Anterior cingulate cortex (tissue), 58 donors: ENCODE data around the gene AQP2.

Experiments used
- DNase-seq, 58 donors: peaks; one replicate each; lab custom pipeline; 2025; lab: John Stamatoyannopoulos, UW

The AQP2 gene, protein sequence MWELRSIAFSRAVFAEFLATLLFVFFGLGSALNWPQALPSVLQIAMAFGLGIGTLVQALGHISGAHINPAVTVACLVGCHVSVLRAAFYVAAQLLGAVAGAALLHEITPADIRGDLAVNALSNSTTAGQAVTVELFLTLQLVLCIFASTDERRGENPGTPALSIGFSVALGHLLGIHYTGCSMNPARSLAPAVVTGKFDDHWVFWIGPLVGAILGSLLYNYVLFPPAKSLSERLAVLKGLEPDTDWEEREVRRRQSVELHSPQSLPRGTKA

DNA sequence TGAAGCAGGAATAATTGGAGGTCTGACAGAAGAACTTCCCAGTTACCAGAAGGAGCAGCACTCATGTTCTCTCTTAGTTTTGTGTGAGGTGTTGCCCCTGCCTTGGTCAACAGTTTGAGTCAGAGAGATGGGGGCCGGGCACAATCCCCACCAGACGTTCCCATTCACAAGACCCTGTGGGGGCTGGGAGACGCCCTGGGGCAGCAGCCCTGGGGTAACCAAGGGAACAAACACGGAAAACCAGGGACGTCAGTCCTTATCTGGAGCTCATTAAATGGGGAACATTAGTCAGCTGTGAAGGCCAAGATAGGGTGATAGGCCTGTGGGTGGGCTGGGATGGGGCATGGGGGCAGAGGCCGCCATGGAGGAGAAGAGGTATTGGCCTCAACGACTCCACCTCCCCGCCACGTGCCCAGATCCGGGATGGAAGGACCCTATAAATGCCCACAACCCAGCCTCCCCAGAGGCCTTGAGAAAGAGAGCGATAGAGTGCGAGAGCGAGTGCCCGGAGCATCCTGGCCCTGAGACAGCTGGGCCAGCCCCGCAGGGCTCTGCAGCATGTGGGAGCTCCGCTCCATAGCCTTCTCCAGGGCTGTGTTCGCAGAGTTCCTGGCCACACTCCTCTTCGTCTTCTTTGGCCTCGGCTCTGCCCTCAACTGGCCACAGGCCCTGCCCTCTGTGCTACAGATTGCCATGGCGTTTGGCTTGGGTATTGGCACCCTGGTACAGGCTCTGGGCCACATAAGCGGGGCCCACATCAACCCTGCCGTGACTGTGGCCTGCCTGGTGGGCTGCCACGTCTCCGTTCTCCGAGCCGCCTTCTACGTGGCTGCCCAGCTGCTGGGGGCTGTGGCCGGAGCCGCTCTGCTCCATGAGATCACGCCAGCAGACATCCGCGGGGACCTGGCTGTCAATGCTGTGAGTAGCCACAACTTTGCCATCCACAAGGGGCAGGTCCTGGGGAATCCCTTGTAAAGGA, at the start of gene AQP2:
AQP2 (plus strand) TSS at position 465 of the 979 bp plus-strand sequence; CDS start at position 559, 94 bp downstream.
- DNase-seq = no peak

DNA sequence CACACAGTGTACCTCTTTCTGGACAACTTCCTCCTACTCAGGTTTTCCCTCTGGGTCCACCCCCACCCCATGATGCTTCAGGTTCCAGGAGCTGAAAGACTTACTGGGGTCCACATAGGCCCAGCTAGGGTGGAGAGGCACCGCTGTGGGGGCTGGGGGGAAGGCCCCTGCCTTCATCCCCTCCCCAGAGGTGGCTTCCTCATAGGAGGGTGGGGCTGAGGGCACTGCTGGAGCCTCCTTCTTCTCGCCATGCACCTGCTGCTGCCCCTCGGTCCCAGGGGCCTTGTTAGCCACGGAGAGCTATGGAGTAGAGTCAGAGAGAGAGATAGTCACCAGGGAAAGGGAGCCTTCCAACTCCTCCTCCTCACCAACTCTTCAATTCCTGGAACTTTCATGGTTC, 49.5 kb upstream of the AQP2 start:
- no peak for DNase-seq

DNA sequence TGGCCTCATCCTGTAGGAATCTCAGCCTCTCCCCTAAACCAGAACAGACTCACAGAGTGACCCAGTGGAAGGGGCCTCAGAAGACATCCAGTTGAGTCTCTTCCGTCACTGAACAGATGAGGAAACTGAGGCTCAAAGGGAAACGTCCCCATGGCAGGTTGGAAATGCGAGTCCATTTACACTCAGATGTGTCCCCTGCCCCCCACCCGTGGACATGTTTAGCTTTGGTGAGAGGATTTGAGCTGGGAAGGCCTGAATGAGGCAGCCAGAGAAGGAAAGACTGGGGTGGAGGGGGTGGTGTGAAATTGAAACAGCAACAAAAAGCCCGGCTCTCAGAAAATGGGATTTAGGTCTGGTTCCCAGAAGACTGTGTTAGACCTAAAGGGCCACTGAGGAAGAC, 48.6 kb upstream of the AQP2 start:
- DNase-seq = peak in 3 of 58 donors; percentile 22 to 43 (median 23)

DNA sequence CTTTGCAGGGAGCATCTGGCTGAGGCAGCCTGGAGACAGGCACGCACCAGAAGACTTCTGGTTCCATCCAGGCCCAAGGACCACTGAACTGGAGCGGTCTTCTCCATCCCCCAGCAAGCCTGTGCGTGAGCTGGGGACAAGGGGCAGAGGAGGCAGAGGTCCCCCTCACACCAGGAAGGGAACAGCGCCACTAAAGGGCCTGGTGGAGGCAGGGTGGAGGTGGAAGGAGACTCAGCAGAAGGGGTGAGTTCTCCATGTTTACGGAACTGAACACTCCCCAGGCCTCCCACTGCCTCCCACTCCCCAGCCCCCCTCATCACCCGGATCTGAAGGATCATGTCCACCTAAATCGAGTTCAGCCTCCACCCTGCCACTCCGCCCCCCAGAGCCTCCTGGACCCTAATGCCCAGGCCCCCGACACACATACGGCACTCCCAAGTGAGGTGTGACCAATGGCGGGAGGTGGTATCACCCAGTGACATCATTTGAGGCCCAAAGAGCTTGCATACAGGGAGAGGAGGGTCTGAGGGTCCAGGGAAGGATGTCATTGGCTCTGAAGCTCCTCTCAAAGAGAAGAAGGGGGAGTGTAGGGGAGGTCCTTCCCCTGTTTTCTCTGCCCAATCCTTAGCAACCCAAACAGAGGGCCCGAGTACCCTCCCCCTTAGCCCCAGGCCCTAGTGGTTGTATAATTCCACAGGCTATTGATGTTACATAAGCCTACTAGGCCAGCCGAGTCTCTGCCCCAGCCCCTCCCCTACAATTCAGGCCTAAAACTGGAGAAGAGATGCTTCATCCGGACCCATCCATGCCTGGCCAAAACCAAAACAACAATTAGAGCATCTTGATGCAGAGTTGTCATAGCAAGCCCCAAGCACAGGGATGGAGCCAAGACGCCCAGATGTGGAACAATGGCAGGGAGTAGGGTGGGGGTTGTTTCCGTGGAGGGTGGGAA, 47.9 kb upstream of the AQP2 start:
- DNase-seq = peak in 55 of 58 donors; percentile 13 to 87 (median 64)

DNA sequence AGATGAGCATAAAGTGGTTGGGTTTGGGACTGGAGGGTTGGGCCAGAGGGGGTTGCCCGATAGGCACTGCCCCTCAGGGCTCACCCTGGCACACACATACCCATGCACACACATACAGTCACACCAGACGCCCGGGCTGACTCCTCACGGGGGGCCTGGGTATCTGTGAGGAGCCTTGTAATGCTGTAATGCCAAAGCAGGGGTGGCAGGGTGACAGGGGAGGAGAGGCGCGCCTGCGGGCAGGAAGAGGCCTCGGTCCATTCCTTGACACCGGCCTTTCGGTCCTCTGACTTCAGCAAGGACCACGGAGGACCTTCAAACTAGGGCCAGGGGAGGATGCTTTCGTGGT, 47.2 kb upstream of the AQP2 start:
- peak in 18 of 58 donors; percentile 39 to 74 (median 60) for DNase-seq

DNA sequence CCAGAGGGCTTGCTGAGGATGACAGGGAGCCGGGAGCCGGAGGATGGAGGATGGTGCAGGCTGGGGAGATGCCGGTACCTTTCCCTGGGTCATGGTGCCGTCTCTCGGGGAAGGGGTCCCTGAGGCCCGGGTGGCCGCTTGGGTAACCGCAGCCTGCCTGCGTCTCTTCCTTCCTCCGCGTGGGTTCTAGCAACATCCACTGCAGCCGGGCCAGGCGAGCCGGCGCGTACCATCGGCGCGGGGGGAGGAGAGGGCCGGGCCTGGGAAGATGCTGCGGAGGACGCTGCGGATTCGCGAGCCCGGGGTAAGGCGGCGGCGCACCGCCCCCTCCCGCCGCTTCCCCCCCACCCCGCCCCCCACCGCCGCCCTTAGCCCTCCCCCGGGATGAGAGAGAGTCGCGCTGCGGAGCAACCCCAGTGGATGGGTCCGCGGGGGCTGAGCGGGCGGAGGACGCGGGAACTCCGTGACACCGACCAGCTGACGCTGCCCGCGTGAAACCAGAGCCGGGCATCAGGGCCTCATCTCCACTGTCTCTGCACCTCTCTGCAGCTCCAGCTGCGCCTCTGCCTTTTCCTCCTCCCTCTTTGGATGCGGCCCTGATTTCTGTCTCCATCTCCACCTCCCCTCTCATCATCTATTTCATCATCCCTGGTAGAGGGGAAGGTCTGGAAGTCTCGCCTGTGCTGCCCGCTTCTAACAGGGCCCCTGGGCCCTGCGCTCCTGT, 46.7 kb upstream of the AQP2 start, which contains the start of gene FAIM2:
FAIM2 (minus strand) TSS at position 201 of the 724 bp plus-strand sequence; CDS start at position 93, 108 bp downstream.
- peak; percentile 50 to 98 (median 90) for DNase-seq

DNA sequence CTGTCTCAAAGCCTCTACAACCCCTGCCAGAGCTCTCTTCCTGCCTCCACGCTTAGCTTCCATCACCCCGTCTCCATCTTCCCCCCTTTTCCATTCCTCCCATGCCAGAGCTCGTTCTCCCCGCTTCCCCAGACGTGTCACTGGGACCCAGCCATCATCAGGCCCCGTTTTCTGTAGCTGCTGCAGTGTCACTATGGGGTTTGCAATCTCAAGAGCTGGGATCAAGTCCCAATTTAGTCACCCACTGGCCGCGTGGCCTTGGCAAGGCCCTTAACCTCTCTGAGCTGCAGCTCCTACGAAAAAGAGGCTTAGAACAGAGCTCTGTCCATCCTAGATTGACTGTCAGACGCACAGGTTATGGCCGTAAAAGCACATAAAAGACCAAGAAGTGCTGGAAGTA, 45.9 kb upstream of the AQP2 start:
- DNase-seq = peak in 7 of 58 donors; percentile 17 to 53 (median 33)

DNA sequence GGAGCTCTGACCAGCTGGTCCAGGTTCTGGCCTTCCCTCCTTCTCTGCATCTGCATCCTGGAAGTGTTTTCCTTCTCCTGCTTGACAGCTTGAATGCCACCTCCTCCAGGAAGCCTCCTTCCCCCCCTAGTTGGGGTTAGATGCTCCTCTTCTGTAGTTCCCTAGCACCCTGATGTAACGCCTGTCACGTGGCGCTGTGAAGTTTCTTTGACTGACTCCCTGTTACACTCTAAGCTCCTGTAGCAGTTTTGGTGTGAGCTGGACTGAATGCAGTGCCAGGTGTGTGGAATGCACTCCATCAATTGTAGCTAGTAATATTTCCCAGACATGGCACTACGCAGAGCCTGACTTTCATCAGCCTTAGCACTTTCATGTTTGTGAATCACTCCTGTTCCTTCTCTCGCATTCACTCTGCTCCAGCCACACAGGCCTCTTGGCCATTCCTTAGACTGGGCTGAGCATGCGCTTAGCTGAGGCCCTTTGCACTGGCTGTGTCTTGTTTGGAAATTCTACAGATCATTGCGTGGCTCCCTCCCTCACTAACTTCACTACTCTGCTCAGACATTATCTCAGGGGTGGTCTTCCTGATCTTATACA, 44.7 kb upstream of the AQP2 start:
- DNase-seq = no peak

DNA sequence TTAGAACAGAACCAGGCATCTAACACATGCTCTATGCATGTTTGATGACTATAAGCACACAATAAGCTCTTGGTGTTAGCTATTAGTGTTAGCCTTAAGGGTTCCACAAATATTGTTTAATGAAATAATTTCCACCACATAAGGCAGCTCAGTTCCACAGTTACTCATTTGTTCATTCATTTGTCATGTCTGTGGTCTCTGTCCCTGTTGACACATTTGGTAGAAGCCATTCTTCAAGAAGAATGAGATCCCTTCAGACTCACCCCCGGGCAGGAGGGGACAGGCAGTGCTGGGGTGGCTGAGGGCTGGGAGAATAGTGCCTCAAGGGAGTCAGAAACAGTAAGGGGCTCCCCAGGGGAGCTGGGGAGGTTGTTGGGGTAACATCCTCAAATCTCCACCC, 43.2 kb upstream of the AQP2 start:
- DNase-seq = peak in 2 of 58 donors; percentile 16 to 28

DNA sequence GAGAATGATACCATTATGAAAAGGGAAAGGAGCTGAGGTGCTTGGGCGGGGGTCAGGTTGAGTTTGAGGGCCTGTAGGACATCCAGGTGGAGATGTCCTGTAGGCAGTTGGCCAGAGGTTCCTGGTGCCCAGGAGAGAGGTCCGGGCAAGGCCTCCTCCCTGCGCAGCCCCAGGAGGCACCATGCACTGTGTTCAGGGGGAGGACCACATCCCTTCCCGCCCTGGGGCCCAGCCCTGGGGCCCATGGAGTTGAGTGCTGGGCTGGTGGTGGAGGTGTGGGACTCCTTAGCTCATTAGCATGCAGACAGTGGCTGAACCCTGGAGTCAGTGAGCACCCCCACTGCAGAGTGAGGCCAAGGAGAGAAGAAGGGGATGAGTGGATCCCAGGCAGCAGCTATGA, 41.2 kb upstream of the AQP2 start:
- no peak for DNase-seq

DNA sequence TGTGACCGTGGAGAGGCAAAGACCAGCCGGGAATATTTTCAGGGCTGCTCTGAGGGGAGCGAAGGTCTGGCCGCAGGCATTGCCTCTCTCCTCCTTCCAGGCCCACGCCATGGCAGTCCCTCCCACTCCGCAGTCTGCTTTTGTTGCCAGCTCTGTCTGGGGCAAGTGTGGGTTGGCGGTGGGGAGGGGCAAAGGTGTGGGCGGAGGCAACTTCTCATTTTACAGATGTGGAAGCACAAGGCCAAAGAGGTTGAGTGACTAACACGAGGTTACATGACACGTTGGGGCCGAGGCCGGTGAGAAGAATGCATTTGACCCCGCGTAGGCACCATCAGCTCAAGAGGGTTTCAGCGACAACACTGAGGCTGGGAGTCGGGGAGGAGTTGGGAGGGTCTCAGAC, 40.7 kb upstream of the AQP2 start:
- no peak for DNase-seq

DNA sequence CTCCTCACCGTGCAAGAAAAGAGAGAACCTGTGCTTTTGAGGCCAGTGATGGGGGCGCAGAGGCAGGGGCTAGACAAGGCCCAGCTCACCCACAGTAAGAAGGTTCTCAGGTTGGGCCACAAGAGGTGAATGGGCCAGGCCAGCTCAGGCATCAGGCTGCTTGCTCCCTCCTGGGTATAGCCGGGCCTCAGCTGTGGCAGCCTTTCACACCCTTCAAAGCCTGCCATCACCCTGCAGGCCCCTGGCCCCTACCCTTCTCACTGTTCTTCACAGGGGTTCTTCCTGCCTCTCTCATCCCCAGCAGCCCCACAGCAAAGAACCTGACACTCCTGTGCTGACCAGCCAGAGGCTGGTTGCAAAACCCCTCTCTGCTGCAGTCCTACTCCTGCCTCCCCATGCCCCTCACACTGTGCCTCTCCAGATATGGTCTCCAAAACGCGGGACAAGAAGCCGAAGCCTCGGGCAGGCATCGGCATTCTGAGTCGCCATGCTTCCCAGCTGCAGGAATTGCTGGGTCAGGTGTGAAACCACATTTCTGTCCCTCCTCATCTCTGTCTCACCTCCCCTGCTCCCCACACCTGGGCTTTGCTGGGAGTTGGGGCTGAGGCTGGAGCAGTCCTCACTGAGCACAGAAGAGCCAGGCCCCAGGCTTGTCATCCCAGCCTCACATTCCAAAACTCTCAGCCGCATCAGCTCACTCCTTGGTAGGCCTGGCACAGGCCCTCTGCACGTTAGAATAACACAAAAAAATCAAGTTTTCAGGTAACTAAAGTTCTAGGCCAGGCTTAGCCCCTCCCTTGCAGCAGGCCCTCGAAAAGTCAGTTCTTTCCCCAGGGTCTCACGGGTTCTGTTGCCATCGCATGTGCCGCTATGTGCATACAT, 40.0 kb upstream of the AQP2 start:
- no peak for DNase-seq

DNA sequence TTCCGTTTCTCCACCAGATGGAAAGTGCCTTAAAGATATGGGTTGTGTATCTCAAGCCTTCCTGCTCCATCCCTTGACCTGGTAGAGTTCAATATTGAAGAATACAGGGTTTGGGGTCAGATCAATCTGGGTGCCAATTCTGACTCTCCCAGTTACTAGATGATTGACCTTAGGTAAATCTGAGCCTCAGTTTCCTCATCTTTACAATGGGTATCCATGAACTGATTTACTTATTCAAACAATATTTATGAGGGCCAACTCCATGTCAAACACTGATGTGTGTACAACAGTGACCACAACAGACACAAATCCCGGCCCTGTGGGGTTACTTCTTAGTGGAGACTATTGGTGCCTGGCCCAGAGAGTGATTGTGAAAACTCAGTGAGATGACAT, 39.3 kb upstream of the AQP2 start:
- DNase-seq = no peak

DNA sequence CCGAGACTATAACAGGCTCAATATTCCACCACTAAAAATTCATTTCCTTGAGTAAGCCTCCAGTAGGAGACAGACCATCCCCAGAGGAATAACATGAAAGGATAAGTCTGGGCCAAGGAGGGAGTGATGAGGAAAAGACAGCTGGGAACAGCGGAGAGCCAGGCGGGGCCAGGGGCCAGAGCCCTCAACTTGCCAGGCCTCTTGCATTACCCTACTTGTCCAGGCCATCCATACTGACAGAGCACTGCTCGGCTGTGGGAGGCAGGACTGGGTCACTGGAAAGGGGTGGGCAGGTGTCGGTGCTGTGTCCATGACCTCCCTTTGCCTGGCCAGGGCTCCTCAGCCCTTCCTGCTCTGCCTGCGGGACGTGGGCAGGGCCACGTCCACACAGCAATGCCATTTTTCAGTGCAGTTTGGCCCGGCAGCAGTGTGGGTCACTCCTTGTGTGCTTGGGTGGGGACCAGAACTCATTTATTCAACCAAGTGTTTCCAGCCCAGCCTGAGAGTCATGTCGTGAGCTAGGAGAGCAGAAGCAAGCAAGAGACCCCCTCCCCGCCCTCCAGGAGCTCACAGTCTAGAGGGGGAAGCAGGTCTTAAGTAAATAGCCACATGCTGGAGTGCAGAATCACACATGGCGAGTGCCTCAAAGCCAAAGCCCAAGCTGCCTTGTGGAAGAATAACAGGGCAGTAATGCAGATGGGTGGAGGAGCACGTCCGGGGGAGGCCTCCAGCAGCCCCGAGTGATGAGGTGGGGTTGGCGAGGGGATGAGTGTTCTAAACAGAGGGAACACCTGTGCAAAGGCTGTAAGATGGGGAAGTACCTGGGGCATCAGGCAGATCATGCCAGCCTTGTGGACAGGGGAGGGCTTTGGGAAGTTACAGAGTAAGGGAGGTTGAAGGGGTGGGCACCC, 37.9 kb upstream of the AQP2 start:
- no peak for DNase-seq

DNA sequence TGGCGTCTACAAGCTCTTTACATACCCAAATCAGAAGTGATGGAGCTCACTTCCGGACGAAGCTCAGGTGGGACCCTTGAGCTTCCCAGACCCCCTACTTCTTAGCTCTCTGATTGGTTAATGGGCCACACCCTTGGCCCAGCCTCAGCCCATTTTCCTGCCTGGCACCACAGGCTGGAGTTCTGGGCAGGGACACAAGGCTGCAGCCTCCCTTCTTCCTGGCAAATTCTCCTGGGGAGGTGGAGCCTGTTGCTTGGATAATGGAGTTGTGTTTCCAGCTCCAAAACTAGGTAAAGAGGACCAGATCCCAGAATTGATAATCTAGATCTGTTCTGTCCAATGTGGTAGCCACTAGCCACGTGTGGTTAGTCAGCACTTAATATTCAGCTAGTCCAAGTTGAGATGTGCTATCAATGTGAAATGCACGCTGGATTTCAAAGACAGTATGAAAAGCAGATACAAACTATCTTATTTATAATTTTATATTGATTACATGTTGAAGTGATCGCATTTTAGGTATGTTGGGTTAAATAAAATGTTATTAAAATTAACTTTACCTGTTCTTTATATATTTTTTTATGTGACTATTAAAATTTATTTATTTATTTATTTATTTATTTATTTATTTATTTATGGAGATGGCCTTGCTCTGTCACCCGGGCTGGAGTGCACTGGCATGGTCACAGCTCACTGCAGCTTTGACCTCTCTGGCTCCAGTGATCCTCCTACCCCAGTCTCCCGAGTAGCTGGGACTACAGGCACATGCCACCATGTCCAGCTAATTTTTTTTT, 34.2 kb upstream of the AQP2 start:
- no peak for DNase-seq

DNA sequence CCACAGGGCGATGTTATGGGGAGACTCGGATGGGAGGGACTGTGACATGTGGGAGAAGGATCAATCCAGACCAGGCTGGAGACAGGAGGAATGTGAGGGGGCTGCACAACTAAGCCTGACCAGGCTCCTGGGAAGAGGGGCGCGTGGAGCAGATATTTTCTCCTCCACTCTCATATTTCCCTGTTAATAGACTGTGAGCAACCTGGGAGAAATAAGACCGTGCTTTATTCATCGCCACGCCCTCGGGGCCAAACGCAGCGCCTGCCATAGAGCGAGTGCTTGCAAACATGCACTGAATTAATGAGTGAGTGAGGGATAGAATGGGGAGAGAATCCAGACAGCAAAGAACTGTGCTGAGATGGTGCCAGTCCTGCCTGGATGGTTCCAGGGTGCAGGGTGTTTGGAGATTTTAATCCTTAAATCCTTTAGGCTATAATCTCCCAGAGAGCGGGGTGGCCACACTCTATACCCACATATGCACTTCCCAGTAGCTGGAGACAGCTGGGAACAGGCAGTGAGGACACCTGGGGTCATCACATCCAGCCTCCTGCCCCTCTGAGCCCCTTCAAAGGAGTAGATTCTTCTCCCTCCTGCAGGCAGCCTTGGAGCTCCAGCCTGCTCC, 33.3 kb upstream of the AQP2 start:
- DNase-seq = no peak
